Body of pancreas (tissue), 4 donors: ENCODE results near the gene UBL4A.

Source experiments
- POLR2A ChIP-seq, 3 donors: fragments of 450-650 bp; IDR thresholded peaks; one replicate each; pipeline ENCODE4 v1.6.1; 2016; ENCODE audit warnings: antibody characterized with exemption in 3 of 3, mild to moderate bottlenecking in 2 of 3
- TF ChIP-seq, protein P1 (sequence below), 7 experiments: fragments of 450-650 bp in 4 of 7; fragments of 200-600 bp in 3 of 7; sonication (generic) in 3 of 7; IDR thresholded peaks; one replicate each; pipeline ENCODE4 v1.5.1; 2016 to 2019; ENCODE audit warnings: antibody characterized with exemption in 7 of 7

DNA sequence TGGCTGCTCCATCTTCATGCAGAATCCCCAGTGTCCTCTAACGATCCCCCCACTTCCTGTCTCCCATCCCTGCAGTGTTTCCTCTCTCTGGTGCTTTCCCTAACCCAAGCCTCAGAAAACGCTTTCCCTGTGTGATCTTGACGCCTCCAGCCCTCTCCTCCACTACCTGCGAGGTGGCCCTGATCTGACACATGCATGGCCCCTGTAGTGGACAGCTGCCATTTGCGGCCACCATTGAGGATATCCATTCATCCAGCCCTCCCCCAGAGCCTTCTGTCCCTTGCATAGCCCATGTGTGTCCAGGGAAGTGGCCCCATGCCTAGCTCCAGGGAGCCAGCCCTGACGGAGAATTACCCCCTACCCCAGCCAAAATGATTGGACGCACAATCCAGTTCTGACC, 3.1 kb downstream of the UBL4A start:
- TF ChIP-seq, protein P1, sequence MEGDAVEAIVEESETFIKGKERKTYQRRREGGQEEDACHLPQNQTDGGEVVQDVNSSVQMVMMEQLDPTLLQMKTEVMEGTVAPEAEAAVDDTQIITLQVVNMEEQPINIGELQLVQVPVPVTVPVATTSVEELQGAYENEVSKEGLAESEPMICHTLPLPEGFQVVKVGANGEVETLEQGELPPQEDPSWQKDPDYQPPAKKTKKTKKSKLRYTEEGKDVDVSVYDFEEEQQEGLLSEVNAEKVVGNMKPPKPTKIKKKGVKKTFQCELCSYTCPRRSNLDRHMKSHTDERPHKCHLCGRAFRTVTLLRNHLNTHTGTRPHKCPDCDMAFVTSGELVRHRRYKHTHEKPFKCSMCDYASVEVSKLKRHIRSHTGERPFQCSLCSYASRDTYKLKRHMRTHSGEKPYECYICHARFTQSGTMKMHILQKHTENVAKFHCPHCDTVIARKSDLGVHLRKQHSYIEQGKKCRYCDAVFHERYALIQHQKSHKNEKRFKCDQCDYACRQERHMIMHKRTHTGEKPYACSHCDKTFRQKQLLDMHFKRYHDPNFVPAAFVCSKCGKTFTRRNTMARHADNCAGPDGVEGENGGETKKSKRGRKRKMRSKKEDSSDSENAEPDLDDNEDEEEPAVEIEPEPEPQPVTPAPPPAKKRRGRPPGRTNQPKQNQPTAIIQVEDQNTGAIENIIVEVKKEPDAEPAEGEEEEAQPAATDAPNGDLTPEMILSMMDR (IDR thresholded peaks at IDR 0.05) = no peak
- no peak for TF ChIP-seq POLR2A (IDR thresholded peaks at IDR 0.05)
